ENCODE measurements around the gene CNPY1.

GRCh38 chr7:155570171-155570958 is 24.0 kb upstream of the CNPY1 start:
- TF ChIP-seq CTCF (IDR thresholded peaks at IDR 0.05) (no peak), POLR2A (IDR thresholded peaks at IDR 0.05) (no peak)

All from vagina (tissue), 2 donors.